Body of pancreas (tissue), 4 donors: ENCODE results near the gene MINDY2.

ENCODE experiments used
- POLR2A ChIP-seq, 3 donors: fragments of 450-650 bp; IDR thresholded peaks; one replicate each; pipeline ENCODE4 v1.6.1; 2016; ENCODE audit warnings: antibody characterized with exemption in 3 of 3, mild to moderate bottlenecking in 2 of 3
- TF ChIP-seq, protein P1 (sequence below), 7 experiments: fragments of 450-650 bp in 4 of 7; fragments of 200-600 bp in 3 of 7; sonication (generic) in 3 of 7; IDR thresholded peaks; one replicate each; pipeline ENCODE4 v1.5.1; 2016 to 2019; ENCODE audit warnings: antibody characterized with exemption in 7 of 7

DNA sequence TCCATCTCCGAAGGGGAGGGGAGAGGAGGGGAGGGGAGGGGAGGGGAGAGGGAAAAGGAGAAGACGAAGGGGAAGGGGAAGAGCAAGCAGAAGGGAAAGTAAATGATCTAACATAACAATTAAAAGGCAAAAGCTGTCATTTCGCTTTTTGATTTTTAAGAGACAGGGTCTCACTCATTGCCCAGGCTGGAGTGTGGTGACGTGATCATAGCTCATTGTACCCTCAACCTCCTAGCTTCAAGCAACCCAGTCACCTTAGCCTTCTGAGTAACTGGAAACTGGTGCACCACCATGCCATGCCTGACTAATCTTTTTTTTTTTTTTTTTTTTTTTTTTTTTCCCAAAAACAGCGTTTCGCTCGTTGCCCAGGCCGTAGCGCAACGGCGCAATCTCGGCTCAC lies 44.2 kb upstream of the MINDY2 start:
- TF ChIP-seq, protein P1, sequence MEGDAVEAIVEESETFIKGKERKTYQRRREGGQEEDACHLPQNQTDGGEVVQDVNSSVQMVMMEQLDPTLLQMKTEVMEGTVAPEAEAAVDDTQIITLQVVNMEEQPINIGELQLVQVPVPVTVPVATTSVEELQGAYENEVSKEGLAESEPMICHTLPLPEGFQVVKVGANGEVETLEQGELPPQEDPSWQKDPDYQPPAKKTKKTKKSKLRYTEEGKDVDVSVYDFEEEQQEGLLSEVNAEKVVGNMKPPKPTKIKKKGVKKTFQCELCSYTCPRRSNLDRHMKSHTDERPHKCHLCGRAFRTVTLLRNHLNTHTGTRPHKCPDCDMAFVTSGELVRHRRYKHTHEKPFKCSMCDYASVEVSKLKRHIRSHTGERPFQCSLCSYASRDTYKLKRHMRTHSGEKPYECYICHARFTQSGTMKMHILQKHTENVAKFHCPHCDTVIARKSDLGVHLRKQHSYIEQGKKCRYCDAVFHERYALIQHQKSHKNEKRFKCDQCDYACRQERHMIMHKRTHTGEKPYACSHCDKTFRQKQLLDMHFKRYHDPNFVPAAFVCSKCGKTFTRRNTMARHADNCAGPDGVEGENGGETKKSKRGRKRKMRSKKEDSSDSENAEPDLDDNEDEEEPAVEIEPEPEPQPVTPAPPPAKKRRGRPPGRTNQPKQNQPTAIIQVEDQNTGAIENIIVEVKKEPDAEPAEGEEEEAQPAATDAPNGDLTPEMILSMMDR (IDR thresholded peaks at IDR 0.05): no peak
- TF ChIP-seq POLR2A (IDR thresholded peaks at IDR 0.05): no peak
